ENCODE measurements around the gene SURF4. TPM values are rescaled to one million over a fixed set of nuclear protein-coding genes. Genes with fewer than 3 reads are reported as not detected.

Gene SURF4
- total RNA-seq, 1 donor from 2014 or later = 169 TPM

DNA sequence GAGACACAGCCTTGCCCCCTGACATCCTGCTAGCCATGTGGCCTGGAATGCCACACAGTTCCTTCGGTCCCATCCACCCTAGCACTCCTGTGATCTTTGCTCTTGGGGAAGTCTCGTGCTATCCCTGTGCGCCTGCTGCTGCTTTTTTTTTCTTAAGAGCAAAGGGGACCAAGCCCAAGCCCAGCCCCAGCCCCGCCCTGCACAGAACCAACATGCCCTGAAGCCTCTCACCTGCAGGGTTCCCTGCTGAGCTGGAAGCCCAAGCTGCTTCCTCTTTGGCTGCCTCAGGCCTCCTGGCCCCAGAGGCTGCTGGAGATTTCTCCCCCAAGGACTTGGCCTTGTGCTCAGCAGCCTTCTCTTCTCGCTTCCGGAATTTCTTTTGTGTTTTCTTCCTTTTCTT, 41.7 kb downstream of the SURF4 start:
- Mint-ChIP-seq H3K27ac (ENCODE audit: unreplicated experiment) (no peak overlapping the region), H3K27me3 (ENCODE audit: unreplicated experiment) (peaks cover 4% of the 10 kb centered on the region), H3K4me1 (ENCODE audit: unreplicated experiment) (peaks cover 17% of the 10 kb centered on the region), H3K9me3 (ENCODE audit: unreplicated experiment) (no peaks in the 10 kb centered on the region), H3K4me3 (ENCODE audit: unreplicated experiment) (no peak overlapping the region), H3K36me3 (ENCODE audit: low read depth, unreplicated experiment) (peaks cover 34% of the 10 kb centered on the region)
- TF ChIP-seq, protein P1, sequence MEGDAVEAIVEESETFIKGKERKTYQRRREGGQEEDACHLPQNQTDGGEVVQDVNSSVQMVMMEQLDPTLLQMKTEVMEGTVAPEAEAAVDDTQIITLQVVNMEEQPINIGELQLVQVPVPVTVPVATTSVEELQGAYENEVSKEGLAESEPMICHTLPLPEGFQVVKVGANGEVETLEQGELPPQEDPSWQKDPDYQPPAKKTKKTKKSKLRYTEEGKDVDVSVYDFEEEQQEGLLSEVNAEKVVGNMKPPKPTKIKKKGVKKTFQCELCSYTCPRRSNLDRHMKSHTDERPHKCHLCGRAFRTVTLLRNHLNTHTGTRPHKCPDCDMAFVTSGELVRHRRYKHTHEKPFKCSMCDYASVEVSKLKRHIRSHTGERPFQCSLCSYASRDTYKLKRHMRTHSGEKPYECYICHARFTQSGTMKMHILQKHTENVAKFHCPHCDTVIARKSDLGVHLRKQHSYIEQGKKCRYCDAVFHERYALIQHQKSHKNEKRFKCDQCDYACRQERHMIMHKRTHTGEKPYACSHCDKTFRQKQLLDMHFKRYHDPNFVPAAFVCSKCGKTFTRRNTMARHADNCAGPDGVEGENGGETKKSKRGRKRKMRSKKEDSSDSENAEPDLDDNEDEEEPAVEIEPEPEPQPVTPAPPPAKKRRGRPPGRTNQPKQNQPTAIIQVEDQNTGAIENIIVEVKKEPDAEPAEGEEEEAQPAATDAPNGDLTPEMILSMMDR (IDR thresholded peaks at IDR 0.05; ENCODE audit: unreplicated experiment) = no peak
- no peak for DNase-seq (ENCODE audit: low spot score)

DNA sequence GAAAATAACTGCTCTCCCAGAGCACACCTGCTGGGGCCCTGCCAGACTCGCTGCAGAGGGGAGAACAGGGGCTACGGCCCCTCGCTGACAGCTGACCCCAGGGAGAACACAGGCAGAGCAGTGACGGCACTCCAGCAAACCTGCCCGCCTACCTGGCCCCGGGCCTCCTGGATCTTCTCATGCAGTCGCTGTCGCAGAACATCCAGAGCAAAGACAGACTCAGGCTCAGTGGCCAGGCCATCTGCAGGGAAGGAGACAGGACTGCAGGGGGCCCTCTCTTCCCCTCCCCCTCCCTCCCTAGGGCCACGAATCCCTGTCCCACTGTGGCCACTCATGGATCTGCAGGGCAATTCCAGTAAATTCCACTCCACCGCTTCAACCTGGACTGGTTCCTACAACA, 42.3 kb downstream of the SURF4 start:
- H3K4me1 Mint-ChIP-seq (ENCODE audit: unreplicated experiment) = peaks cover 17% of the 10 kb centered on the region
- H3K9me3 Mint-ChIP-seq (ENCODE audit: unreplicated experiment) = no peaks in the 10 kb centered on the region
- TF ChIP-seq, protein P1 (IDR thresholded peaks at IDR 0.05; ENCODE audit: unreplicated experiment) = no peak
- no peak overlapping the region for H3K27ac Mint-ChIP-seq (ENCODE audit: unreplicated experiment)
- no peaks in the 10 kb centered on the region for H3K27me3 Mint-ChIP-seq (ENCODE audit: unreplicated experiment)
- no peak for DNase-seq (ENCODE audit: low spot score)
- H3K36me3 Mint-ChIP-seq (ENCODE audit: low read depth, unreplicated experiment) = peaks cover 29% of the 10 kb centered on the region
- peak overlapping the region; percentile 59 for H3K4me3 Mint-ChIP-seq (ENCODE audit: unreplicated experiment)

DNA sequence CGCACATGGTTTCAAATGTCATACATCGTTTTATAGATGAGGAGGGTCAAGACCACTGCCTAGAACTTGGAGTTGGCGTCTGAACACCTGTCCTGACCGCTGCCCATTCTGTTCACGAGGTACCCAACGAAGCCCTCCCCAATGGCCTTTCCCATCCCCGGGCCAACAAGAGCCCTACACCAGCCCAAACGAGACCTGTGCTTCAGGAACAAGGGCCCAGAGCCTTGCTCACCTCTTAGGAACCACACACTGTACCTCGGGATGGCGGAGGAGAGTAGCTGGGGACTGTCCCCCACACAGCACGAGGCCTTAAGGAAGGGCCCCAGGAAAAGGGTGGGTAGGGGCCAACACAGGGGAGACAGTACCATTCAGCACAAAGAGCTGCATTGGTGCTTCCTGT, 42.8 kb downstream of the SURF4 start:
- H3K27me3 Mint-ChIP-seq (ENCODE audit: unreplicated experiment) = no peaks in the 10 kb centered on the region
- no peaks in the 10 kb centered on the region for H3K9me3 Mint-ChIP-seq (ENCODE audit: unreplicated experiment)
- TF ChIP-seq, protein P1 (IDR thresholded peaks at IDR 0.05; ENCODE audit: unreplicated experiment) = no peak
- H3K4me1 Mint-ChIP-seq (ENCODE audit: unreplicated experiment) = peaks cover 17% of the 10 kb centered on the region
- no peak for DNase-seq (ENCODE audit: low spot score)
- no peak overlapping the region for H3K27ac Mint-ChIP-seq (ENCODE audit: unreplicated experiment)
- peaks cover 29% of the 10 kb centered on the region for H3K36me3 Mint-ChIP-seq (ENCODE audit: low read depth, unreplicated experiment)
- no peak overlapping the region for H3K4me3 Mint-ChIP-seq (ENCODE audit: unreplicated experiment)

DNA sequence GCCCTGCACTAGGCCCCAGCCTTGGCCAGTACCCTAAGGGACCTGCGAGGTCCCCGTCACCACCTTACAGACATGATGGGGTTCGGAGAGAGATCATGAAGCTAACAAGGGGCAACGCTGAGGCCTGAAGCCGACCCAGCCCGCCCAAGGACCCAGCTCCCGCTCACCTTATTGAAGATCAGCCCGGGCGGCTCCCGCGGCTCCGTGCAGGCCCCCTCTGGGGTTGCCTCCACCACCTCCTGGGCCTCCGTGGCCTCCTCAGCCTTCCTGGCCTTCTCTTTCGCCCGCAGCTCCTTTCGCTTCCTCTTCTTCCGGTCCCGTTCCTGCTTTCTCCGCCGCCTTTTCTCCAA, 43.5 kb downstream of the SURF4 start:
- H3K4me3 Mint-ChIP-seq (ENCODE audit: unreplicated experiment) = no peak overlapping the region

DNA sequence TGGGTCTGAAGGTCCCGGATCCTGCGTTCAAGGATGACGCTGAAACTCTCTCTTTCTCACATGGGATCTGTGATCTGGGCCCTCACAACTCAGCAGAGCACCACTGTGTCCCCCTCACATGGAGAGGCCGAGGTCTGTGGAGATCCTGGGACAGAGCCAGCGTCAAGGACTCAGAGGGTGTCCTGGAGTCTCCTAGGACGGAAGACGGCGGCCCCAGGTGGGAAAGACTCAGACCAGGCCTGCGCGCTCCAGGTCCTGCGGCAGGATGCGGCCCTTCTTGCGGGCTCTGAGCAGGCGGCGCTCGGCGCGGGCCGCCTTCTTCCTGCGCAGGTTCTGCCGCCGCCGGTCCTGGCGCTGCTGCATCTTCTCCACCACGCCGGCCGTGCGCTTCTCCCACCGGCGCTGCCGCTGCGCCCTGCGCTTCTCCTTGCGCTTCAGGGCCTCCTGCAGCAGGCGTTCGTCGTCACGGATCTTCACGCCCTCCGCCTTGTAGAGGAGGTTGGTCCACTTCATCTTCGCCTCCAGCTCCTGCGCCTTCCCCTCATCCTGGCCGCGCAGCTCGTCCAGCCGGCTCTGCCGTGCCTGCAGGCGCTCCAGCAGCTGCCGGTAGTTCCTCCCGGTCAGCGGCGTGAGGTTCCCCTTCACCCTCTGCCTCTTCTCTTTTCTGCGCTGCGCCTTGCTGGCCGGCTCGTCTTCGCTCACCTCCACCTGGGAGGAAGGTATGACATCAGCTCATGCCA, 44.0 kb downstream of the SURF4 start:
- no peaks in the 10 kb centered on the region for H3K27me3 Mint-ChIP-seq (ENCODE audit: unreplicated experiment)
- TF ChIP-seq, protein P1 (IDR thresholded peaks at IDR 0.05; ENCODE audit: unreplicated experiment) = no peak
- no peak overlapping the region for H3K4me3 Mint-ChIP-seq (ENCODE audit: unreplicated experiment)
- no peaks in the 10 kb centered on the region for H3K9me3 Mint-ChIP-seq (ENCODE audit: unreplicated experiment)
- H3K27ac Mint-ChIP-seq (ENCODE audit: unreplicated experiment) = no peak overlapping the region
- DNase-seq (ENCODE audit: low spot score) = no peak
- peaks cover 17% of the 10 kb centered on the region for H3K4me1 Mint-ChIP-seq (ENCODE audit: unreplicated experiment)
- peaks cover 29% of the 10 kb centered on the region for H3K36me3 Mint-ChIP-seq (ENCODE audit: low read depth, unreplicated experiment)

More for the DNA sequence above, 43.5 kb downstream of the SURF4 start:
- no peak overlapping the region for H3K27ac Mint-ChIP-seq (ENCODE audit: unreplicated experiment)
- H3K36me3 Mint-ChIP-seq (ENCODE audit: low read depth, unreplicated experiment) = peaks cover 29% of the 10 kb centered on the region
- H3K27me3 Mint-ChIP-seq (ENCODE audit: unreplicated experiment) = no peaks in the 10 kb centered on the region
- TF ChIP-seq, protein P1 (IDR thresholded peaks at IDR 0.05; ENCODE audit: unreplicated experiment) = no peak
- peaks cover 17% of the 10 kb centered on the region for H3K4me1 Mint-ChIP-seq (ENCODE audit: unreplicated experiment)
- no peaks in the 10 kb centered on the region for H3K9me3 Mint-ChIP-seq (ENCODE audit: unreplicated experiment)
- no peak for DNase-seq (ENCODE audit: low spot score)

Data from endothelial cell (in vitro differentiated cells).